ENCODE measurements around the gene CYB561D2.

DNA sequence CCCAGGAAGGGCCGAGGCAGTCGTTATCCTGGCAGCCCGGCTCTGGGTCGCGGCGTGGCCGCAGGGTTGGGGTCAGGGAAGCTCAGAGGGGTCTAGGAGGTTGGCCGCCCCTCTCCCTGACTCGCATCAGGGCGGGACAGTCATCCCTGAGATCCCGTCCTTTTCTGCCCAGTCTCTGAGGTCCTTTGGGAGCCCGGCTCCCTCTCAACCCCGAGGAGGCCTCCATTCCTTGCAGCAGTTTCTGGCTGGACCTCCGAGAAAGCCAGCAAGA, 28.6 kb upstream of the CYB561D2 start:
- TF ChIP-seq, protein P1, sequence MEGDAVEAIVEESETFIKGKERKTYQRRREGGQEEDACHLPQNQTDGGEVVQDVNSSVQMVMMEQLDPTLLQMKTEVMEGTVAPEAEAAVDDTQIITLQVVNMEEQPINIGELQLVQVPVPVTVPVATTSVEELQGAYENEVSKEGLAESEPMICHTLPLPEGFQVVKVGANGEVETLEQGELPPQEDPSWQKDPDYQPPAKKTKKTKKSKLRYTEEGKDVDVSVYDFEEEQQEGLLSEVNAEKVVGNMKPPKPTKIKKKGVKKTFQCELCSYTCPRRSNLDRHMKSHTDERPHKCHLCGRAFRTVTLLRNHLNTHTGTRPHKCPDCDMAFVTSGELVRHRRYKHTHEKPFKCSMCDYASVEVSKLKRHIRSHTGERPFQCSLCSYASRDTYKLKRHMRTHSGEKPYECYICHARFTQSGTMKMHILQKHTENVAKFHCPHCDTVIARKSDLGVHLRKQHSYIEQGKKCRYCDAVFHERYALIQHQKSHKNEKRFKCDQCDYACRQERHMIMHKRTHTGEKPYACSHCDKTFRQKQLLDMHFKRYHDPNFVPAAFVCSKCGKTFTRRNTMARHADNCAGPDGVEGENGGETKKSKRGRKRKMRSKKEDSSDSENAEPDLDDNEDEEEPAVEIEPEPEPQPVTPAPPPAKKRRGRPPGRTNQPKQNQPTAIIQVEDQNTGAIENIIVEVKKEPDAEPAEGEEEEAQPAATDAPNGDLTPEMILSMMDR (conservative IDR thresholded peaks at IDR 0.05; ENCODE audit: low read length) = no peak
- TF ChIP-seq EZH2phosphoT487 (IDR thresholded peaks at IDR 0.05; ENCODE audit: borderline replicate concordance, low read depth, low read length) = no peak
